ENCODE data around the gene RNU6-7.

The RNU6-7 gene

GRCh38 chr14:32205984-32206383 lies 4.1 kb downstream of the RNU6-7 start:
- ATAC-seq, result no peak

GRCh38 chr14:32206552-32206951 lies 4.7 kb downstream of the RNU6-7 start:
- no peak for ATAC-seq

GRCh38 chr14:32208490-32208889 lies 6.6 kb downstream of the RNU6-7 start:
- ATAC-seq, result no peak

- no peak for ATAC-seq
These were observed 7.6 kb downstream of the RNU6-7 start for GRCh38 chr14:32209471-32209870.

- no peak for ATAC-seq
These were observed 9.2 kb downstream of the RNU6-7 start for GRCh38 chr14:32211068-32211404.

- ATAC-seq, result no peak
These were observed 11.0 kb downstream of the RNU6-7 start for GRCh38 chr14:32212833-32213232.

- ATAC-seq, result no peak
These were observed 15.5 kb downstream of the RNU6-7 start for GRCh38 chr14:32217301-32217700.

- ATAC-seq, result peak; percentile 56 to 61
These were observed 23.0 kb downstream of the RNU6-7 start for GRCh38 chr14:32224737-32225377.

- no peak for ATAC-seq
These were observed 23.6 kb downstream of the RNU6-7 start for GRCh38 chr14:32225378-32225920.

GRCh38 chr14:32226056-32226455 lies 24.2 kb downstream of the RNU6-7 start:
- no peak for ATAC-seq

GRCh38 chr14:32230181-32230580 lies 28.3 kb downstream of the RNU6-7 start:
- no peak for ATAC-seq

- no peak for ATAC-seq
These were observed 28.9 kb downstream of the RNU6-7 start for GRCh38 chr14:32230695-32231280.

- no peak for ATAC-seq
These were observed 30.6 kb downstream of the RNU6-7 start for GRCh38 chr14:32232481-32232880.

- ATAC-seq, result no peak
These were observed 31.4 kb downstream of the RNU6-7 start for GRCh38 chr14:32233260-32233659.

- ATAC-seq, result no peak
These were observed 42.6 kb downstream of the RNU6-7 start for GRCh38 chr14:32244404-32244803.

GRCh38 chr14:32246751-32247150 lies 44.9 kb downstream of the RNU6-7 start:
- ATAC-seq, result no peak

GRCh38 chr14:32249371-32249770 lies 47.5 kb downstream of the RNU6-7 start:
- ATAC-seq, result no peak

GRCh38 chr14:32249780-32250179 lies 47.9 kb downstream of the RNU6-7 start:
- ATAC-seq, result no peak

- ATAC-seq, result no peak
These were observed 48.8 kb downstream of the RNU6-7 start for GRCh38 chr14:32250681-32251080.

- no peak for ATAC-seq
These were observed 49.7 kb downstream of the RNU6-7 start for GRCh38 chr14:32251530-32251929.

Data from activated CD4-positive, CD25-positive, alpha-beta regulatory T cell treated with anti-CD3 and anti-CD28 coated beads, Interleukin-2, amount 50 U/mL, for 24 hours (primary cell).